Measurements from ENCODE around the gene NOL11. TPM values are rescaled to one million over a fixed set of nuclear protein-coding genes. Genes with fewer than 3 reads are reported as not detected.
"Not testable (repeated sequence)": the region's sequence is repeated elsewhere in the genome, so short reads cannot be mapped to it uniquely, and the experiment has no call there.

The NOL11 gene
- polyA plus RNA-seq, 1 of the 3 experiments (the other 2 are of a cell fraction), result 27.0 TPM

DNA sequence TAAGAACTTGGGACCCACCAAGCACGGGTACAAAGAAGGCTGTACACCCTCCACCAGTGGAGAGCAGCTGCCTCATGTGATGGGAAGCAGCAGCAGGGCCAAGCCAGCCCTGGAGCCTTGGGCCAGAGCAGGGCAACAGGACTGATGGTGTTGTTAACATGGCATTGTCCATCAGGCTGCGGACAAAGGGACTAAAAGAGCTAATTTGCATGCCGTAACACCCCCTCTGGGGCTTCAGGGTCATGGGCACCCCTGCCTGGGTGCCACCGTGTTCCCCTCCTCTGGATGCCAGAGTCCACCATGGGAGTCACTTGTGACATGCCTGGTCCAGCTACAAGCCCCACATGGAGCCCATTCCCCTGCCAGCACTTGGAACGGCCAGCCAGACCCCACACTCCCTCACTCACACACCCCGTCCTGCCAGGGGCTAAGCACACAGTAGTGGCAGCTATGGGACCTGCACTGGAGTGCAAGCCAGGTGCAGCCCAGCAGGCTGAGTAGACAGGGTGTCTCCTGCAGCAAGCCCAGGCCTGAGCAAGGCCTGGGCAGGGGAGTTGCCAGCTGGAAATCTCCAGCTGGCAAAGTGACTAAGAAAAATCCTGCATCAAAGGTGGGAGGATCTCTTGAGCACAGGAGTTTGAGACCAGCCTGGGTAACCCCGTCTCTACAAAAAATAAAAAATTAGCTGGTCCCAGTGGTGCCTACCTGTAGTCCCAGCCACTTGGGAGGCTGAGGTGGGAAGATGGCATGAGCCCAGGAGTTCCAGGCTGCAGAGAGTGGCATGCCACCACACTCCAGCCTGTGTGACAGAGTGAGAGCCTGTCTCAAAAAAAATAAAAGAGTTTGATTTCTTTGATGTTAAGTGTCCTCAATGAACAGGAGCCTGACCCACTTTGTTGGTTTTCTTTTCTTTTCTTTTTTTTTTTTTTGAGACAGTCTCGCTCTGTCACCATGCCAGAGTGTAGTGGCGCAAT lies 33.7 kb downstream of the NOL11 start:
- Histone ChIP-seq H3K9me3 (no peaks in the 10 kb centered on the region), H3K4me3 (ENCODE audit: low read depth in 2 of 2, low read length in 1 of 2) (no peak overlapping the region), H3K9me2 (no peaks in the 10 kb centered on the region), H3K36me3 (replicated peaks in 1 of 2; ENCODE audit: control insufficient read depth in 1 of 2, insufficient read depth in 2 of 2, low read length in 1 of 2) (peaks cover 12 to 55% of the 10 kb centered on the region in 2 experiments), H3K4me2 (no peak overlapping the region), H3K27ac (ENCODE audit: low read depth in 2 of 2, low read length in 1 of 2) (no peak overlapping the region), H3K4me1 (ENCODE audit: control insufficient read depth in 1 of 2, insufficient read depth in 2 of 2, low read depth in 1 of 2, low read length in 1 of 2) (no peaks in the 10 kb centered on the region), H3K9ac (no peak overlapping the region), H3K79me2 (ENCODE audit: insufficient read depth) (no peaks in the 10 kb centered on the region), H2AFZ (ENCODE audit: low read depth) (no peak overlapping the region), H4K20me1 (ENCODE audit: insufficient read depth) (no peaks in the 10 kb centered on the region), H3F3A (replicated peaks; ENCODE audit: insufficient read depth) (peaks cover 11% of the 10 kb centered on the region), H3K27me3 (ENCODE audit: insufficient read depth) (no peaks in the 10 kb centered on the region)
- ChIA-PET CTCF (interaction anchor here (1.3 to 1.6 kb wide), 2 partner anchors 12 to 15 kb away, joined by 3 to 4 read pairs; no protein-coding TSS in a partner anchor), POLR2A (no interaction called here)
- no peak for TF ChIP-seq CHD2 (IDR thresholded peaks at IDR 0.05; ENCODE audit: low read length, partially characterized antibody)
- no peak for TF ChIP-seq RXRA (IDR thresholded peaks at IDR 0.05; ENCODE audit: borderline replicate concordance, low read depth)
- no peak for TF ChIP-seq EZH2phosphoT487 (IDR thresholded peaks at IDR 0.05; ENCODE audit: borderline replicate concordance, low read depth)
- TF ChIP-seq SIN3A (IDR thresholded peaks at IDR 0.05; ENCODE audit: borderline replicate concordance, low read depth, low read length), result no peak
- TF ChIP-seq, protein P1, sequence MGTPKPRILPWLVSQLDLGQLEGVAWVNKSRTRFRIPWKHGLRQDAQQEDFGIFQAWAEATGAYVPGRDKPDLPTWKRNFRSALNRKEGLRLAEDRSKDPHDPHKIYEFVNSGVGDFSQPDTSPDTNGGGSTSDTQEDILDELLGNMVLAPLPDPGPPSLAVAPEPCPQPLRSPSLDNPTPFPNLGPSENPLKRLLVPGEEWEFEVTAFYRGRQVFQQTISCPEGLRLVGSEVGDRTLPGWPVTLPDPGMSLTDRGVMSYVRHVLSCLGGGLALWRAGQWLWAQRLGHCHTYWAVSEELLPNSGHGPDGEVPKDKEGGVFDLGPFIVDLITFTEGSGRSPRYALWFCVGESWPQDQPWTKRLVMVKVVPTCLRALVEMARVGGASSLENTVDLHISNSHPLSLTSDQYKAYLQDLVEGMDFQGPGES (IDR thresholded peaks at IDR 0.05; ENCODE audit: low read depth, low read length), result no peak
- TF ChIP-seq FOXJ3 (CRISPR knock-in tag; IDR thresholded peaks at IDR 0.05), result no peak
- TF ChIP-seq, protein P2, sequence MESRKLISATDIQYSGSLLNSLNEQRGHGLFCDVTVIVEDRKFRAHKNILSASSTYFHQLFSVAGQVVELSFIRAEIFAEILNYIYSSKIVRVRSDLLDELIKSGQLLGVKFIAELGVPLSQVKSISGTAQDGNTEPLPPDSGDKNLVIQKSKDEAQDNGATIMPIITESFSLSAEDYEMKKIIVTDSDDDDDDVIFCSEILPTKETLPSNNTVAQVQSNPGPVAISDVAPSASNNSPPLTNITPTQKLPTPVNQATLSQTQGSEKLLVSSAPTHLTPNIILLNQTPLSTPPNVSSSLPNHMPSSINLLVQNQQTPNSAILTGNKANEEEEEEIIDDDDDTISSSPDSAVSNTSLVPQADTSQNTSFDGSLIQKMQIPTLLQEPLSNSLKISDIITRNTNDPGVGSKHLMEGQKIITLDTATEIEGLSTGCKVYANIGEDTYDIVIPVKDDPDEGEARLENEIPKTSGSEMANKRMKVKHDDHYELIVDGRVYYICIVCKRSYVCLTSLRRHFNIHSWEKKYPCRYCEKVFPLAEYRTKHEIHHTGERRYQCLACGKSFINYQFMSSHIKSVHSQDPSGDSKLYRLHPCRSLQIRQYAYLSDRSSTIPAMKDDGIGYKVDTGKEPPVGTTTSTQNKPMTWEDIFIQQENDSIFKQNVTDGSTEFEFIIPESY (IDR thresholded peaks at IDR 0.05; ENCODE audit: borderline replicate concordance, low read depth), result no peak
- TF ChIP-seq, protein P3, sequence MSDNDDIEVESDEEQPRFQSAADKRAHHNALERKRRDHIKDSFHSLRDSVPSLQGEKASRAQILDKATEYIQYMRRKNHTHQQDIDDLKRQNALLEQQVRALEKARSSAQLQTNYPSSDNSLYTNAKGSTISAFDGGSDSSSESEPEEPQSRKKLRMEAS (IDR thresholded peaks at IDR 0.05; ENCODE audit: low read depth), result no peak
- TF ChIP-seq FOSL2 (IDR thresholded peaks at IDR 0.05; ENCODE audit: borderline replicate concordance, low read depth), result no peak
- no peak for TF ChIP-seq FOXM1 (IDR thresholded peaks at IDR 0.05; ENCODE audit: low read depth)
- TF ChIP-seq NRF1 (IDR thresholded peaks at IDR 0.05; ENCODE audit: low read depth, low read length), result no peak
- no peak for TF ChIP-seq TCF12 (IDR thresholded peaks at IDR 0.05)
- no peak for TF ChIP-seq YY1 (IDR thresholded peaks at IDR 0.05; ENCODE audit: low read depth)
- TF ChIP-seq JUND (IDR thresholded peaks at IDR 0.05), result no peak
- no peak for TF ChIP-seq POLR2AphosphoS5 (IDR thresholded peaks at IDR 0.05; ENCODE audit: low read depth, low read length)
- TF ChIP-seq GATA2 (CRISPR knock-in tag; IDR thresholded peaks at IDR 0.05), result no peak
- no peak for TF ChIP-seq RFX5 (IDR thresholded peaks at IDR 0.05; ENCODE audit: low read length)
- no peak for TF ChIP-seq EP300 (IDR thresholded peaks at IDR 0.05; ENCODE audit: borderline replicate concordance in 1 of 2, low read depth in 1 of 2, low read length in 1 of 2)
- TF ChIP-seq, protein P4, sequence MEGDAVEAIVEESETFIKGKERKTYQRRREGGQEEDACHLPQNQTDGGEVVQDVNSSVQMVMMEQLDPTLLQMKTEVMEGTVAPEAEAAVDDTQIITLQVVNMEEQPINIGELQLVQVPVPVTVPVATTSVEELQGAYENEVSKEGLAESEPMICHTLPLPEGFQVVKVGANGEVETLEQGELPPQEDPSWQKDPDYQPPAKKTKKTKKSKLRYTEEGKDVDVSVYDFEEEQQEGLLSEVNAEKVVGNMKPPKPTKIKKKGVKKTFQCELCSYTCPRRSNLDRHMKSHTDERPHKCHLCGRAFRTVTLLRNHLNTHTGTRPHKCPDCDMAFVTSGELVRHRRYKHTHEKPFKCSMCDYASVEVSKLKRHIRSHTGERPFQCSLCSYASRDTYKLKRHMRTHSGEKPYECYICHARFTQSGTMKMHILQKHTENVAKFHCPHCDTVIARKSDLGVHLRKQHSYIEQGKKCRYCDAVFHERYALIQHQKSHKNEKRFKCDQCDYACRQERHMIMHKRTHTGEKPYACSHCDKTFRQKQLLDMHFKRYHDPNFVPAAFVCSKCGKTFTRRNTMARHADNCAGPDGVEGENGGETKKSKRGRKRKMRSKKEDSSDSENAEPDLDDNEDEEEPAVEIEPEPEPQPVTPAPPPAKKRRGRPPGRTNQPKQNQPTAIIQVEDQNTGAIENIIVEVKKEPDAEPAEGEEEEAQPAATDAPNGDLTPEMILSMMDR (IDR thresholded peaks at IDR 0.05), result no peak
- no peak for TF ChIP-seq ELF1 (IDR thresholded peaks at IDR 0.05)
- WGBS (ENCODE audit: low lambda C conversion rate), result 81% methylated on average over 7 of the region's 9 CpGs
- DNase-seq, result no peak

DNA sequence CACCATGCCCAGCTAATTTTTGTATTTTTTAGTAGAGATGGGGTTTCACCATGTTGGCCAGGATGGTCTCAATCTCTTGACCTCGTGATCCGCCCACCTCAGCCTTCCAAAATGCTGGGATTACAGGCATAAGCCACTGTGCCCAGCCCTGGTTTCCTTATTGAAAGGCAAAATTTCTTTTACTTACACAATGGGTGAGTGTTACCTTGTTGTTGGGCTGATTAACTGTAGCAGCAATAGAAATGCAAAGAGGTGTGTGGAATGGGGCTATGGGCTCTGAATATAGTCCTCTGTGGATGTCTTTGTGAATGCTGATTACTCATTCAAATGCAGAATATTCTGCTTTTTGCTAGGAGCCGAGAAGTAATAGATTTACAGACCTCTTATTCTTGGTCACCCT lies 34.4 kb downstream of the NOL11 start:
- DNase-seq; H3K4me3 ChIP-seq (ENCODE audit: low read depth in 2 of 2, low read length in 1 of 2); H3K79me2 ChIP-seq (ENCODE audit: insufficient read depth); H3K9ac ChIP-seq; H3K27ac ChIP-seq (ENCODE audit: low read depth in 2 of 2, low read length in 1 of 2); H3K4me1 ChIP-seq (ENCODE audit: control insufficient read depth in 1 of 2, insufficient read depth in 2 of 2, low read depth in 1 of 2, low read length in 1 of 2); H3K27me3 ChIP-seq (ENCODE audit: insufficient read depth); POLR2A ChIA-PET; H3K9me2 ChIP-seq; H3K4me2 ChIP-seq; H3K9me3 ChIP-seq; H4K20me1 ChIP-seq (ENCODE audit: insufficient read depth); H2AFZ ChIP-seq (ENCODE audit: low read depth): not testable (repeated sequence)
- CTCF ChIA-PET, result interaction anchor here (1.3 kb wide), 1 partner anchor 13 kb away, joined by 3 read pairs; no protein-coding TSS in a partner anchor
- Histone ChIP-seq H3K36me3 (replicated peaks in 1 of 2; ENCODE audit: control insufficient read depth in 1 of 2, insufficient read depth in 2 of 2, low read length in 1 of 2) (peaks cover 12 to 49% of the 10 kb centered on the region in 2 experiments), H3F3A (replicated peaks; ENCODE audit: insufficient read depth) (peaks cover 11% of the 10 kb centered on the region)
- 96% methylated on average over 3 of the region's 3 CpGs for WGBS (ENCODE audit: low lambda C conversion rate)

Measured in SK-N-SH (cell line).